ENCODE data around the gene RPL22. TPM values are rescaled to one million over a fixed set of nuclear protein-coding genes. Genes with fewer than 3 reads are reported as not detected.
"Not testable (repeated sequence)": the region's sequence is repeated elsewhere in the genome, so short reads cannot be mapped to it uniquely, and the experiment has no call there.

RPL22 gene
- total RNA-seq, 1 donor from 2014 or later: 318 TPM

DNA sequence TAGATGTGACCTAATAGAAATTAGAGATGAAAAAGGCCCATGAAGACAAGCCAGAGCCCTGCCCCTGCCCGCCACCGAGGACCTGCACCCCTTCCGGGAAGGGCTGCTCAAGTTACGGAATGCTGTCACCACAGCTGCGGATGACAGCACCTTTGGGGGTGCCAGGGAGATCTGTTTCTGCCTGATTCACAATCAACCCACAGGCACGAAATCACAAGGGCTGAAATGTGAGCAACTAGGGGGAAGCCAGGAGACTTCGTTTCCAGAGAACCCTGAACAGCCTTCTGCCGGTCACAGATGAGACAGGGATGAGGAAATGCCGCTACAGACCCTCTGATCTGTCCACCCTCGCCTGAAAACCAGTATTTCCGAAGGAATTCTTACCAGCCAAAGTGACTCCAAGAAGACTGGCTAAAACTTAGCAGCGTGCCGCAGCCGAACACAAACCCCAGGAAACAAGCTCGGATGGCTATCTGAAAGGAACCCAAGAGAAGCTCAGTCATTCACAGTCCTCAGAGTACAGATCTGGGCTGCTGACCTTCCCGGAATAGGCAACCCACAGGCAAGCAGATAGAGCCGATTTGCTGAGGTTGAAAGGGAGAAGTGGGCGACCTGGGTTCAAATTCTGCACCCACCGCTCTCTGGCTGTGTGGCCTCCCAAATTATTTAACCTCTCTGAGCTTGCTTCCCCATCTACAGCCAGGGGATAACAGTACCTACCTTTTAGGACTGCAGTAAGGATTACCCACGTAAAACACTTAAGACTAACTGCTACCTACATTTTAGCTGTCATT, 35.3 kb upstream of the RPL22 start:
- intact Hi-C loops (cut with micrococcal nuclease): loop anchor here (1.0 to 10.0 kb wide), 4 partner anchors 35 to 550 kb away; partner anchors contain the start of genes CAMTA1, KLHL21, NPHP4 and RPL22

DNA sequence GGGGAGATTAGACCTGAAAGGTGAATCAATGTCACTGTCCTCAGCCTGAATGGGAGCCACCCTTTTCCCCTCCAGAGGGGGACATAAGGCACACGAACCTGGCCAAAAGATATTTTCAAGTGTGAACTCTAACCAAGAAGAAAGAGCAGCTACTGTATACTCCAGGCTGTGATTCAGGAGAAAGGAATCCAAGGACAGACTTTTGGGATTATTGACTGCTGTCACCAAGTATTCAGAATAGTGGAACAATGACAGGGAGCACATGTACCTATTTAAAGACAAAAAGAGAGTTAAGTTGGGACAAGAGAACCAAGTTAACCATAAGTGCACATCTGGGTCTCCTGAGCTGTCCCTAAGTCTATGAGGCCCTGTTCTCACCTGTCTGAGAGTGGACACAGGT, 34.0 kb upstream of the RPL22 start:
- intact Hi-C loops (cut with micrococcal nuclease): loop anchor here (10.0 kb wide), 1 partner anchor 551 kb away; the partner anchor contains the start of gene CAMTA1

DNA sequence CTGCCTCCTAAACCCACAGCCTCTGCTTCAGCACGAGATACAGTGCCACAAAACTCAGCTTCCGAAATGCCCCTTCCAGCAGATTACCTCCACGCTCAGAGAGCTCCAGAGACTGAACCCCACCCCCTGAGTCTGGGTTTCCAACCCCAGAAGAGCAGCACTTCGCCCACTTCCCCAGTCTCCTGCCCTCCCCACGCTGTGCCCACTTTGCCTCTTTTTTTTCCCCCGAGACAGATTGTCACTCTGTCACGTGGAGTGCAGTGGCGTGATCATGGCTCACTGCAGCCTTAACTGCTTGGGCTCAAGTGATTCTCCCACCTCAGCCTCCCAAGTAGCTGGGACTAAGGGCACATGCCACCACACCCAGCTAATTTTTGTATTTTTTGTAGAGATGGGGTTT, 26.3 kb upstream of the RPL22 start:
- intact Hi-C loops (cut with micrococcal nuclease): no loop called here

DNA sequence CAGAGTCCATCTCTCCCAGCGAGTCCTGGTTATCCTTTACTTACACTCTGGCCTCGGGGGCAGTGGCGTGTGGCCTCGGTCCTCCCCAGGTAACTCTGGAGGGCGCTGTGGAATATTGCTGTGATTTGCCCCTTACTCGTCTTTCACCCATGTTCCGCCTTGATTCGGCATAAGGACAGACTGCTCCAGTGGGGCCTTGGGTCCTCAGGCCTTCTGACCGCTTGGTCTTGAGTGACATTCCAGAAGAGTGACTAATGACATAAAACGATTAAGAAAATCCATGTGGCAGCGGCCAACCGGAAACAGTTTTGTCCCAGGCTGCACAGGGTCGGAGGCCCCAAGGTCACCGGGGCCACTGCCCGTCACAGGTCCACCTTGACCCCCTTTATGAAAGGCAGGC, 25.3 kb upstream of the RPL22 start:
- intact Hi-C loops (cut with micrococcal nuclease): no loop called here

DNA sequence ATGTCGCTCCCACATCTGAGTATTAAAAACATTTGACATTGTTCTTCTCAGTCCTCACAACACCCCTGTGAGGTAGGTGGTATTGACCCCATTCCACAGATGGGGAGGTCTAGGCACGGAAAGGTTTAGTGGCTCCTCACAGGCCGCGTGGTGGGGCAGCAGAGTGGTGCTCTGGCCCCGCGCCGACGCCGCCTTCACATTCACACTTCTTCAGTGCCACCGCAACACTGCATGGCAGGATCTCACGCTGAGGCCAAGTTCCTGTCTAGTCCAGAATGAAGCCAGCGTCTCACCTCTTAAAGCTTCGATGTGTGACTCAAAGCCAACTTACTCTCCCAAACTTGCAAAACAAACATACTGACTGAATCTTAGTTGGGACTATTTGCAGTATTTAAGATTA, 24.2 kb upstream of the RPL22 start:
- intact Hi-C loops (cut with micrococcal nuclease): no loop called here

DNA sequence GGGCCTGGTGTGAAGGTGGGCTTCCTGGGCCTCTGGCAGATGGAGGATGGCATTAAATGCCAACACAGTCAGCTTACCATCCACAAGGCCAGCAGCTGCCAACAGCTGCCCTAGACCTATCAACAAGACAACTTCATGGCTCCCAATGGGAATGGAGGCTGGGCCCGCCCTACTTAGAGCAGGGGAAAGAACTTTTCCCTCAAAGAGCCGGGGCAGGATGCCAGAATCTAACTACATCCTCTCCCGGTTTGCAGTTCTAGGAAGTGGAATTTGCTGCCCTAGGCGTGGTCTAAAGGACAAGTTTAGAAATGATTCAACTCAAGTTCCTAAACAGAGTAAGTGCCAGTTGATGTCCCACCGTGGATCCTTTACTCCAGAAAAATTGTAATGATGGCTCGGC, 23.2 kb upstream of the RPL22 start:
- intact Hi-C loops (cut with micrococcal nuclease): no loop called here

DNA sequence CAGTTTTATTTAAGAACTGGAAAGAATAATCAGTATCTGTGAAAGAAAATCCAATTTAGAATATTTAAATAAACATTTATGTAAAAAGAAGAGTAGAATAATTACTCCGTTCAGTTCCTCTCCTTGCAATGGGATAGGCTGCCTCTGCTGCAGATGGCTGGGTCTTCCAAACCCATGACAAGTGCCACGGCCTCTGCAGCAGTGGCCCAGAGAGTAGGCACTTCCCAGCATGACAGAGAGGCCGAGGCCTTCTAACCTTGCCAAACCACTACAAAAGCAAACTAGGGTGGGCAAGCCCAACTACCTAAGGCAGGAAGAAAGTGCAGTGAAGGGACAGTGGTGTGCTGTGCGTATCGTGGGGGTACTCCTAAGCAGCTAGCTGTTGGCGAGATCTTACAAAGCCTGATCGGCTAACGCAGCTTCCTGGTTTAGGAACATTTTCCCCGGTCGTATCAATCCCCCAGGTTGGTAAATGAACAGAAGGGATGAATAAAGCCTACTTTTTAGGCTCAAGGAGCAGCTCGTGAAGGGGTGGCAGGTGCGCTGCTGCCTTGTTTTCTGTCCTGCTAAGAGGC, 21.9 kb upstream of the RPL22 start:
- intact Hi-C loops (cut with micrococcal nuclease): no loop called here

DNA sequence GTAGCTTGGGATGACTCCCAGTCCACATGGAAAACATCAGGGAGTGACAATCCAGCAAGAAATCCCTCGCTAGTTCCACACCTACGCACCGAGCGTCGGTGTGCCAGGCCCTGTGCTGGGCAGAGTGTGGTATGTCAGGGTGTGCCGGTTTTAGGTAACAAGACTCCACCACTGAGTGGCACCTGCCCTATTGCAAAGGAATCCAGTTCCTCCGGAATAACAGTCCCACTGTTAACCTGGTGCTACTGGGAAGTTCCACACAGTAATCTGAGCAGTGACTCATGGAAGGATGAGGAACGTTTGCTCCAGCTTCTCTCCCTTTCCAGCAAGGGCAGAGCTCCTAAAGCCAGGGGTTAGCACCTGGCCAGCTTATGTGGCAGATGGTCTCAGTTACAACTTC, 20.8 kb upstream of the RPL22 start:
- intact Hi-C loops (cut with micrococcal nuclease): no loop called here

DNA sequence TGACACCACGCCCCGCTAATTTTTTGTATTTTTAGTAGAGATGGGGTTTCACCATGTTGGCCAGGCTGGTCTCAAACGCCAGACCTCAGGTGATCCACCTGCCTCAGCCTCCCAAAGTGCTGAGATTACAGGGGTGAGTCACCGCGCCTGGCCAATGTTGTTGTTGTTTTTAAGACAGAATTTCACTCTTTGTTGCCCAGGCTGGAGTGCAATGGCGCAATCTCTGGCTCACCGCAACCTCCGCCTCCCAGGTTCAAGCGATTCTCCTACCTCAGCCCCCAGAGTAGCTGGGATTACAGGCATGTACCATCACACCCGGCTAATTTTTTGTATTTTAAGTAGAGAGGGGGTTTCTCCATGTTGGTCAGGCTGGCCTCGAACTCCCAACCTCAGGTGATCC, 20.2 kb upstream of the RPL22 start:
- intact Hi-C loops (cut with micrococcal nuclease): not testable (repeated sequence)

DNA sequence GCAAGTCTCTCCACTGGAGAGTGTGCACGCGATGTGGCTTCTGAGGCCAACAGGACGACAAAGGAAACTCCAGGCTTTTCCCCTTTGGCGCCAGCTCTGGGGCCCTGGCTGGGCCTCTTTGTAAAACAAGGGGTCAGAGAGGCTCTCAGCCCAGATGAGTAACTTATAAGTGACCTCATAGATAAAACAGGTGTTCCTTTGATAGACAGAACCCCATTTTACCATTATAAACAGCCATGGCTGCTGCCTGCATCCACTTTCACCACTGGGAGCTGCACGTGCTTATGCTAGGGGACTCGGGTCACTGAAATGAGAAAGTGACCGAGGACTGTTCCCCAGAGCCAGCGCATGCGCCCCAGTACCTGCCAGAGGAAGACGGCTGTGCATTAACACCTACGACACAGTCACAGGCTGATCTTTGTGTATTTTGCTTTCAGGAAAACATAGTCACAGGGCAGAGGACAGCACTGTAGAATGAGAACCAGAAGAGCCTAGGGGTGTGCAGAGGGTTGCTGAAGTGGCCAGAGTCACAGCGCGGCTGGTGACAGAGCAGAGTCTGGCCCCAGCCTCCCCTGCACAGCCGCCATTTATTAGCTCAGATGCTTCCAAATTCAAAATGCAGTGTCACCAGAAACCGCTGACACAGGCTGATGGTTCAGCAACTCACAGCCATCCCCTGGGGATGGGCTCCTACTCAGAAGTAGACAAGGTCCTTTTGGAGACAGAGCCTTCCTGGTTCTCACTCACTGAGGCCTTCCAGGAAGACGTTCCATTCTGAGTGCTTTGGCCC, 19.2 kb upstream of the RPL22 start:
- intact Hi-C loops (cut with micrococcal nuclease): no loop called here

DNA sequence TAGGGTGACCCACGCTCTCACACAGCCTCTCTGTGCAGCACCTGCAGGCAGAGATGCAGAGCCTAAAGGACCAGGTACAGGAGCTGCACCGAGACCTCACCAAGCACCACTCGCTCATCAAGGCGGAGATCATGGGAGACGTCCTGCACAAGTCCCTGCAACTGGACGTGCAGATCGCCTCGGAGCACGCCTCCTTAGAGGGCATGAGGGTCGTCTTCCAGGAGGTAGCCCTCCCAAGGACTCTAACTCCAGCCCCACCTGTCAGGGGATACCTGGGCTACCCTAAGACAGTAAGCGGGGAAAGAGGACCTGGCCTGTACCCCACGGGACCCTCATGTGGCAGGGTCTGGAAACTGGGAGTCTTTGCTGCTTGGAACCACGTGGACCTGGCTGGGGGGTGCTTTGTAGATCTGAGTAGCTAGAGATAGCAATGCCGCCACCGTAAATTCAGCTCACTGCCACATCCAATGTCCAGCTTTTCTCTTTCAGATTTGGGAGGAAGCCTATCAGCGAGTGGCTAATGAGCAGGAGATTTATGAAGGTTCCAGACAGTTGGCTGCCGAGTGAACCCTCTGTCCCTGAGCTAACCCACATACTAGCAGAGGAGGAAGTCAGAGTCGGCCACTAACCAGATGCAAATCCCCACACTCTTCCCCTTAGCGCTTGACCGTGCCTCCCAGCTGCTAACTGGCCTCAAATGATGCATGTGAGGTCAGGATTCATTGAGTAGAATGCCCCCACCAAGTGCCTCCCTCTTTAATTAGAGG, 13.0 kb upstream of the RPL22 start:
- intact Hi-C loops (cut with micrococcal nuclease): no loop called here

DNA sequence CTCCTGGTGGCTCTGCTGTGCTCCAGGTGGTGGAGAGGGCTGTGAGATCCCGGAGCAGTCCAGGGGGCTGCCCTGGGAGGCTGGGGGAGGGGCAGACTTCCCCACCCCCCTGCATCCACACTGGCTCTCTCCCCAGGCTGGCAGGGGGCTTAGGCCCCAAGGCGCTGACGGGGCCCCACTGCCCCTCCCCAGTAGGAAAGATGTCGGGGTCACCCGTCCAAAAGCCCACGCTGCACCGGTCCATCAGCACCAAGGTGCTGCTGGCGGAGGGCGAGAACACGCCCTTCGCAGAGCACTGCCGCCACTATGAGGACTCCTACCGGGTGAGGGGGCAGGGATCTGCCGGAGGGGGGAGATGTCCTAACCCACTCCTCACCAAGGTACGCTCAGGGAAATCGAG, 12.3 kb upstream of the RPL22 start:
- intact Hi-C loops (cut with micrococcal nuclease): no loop called here

DNA sequence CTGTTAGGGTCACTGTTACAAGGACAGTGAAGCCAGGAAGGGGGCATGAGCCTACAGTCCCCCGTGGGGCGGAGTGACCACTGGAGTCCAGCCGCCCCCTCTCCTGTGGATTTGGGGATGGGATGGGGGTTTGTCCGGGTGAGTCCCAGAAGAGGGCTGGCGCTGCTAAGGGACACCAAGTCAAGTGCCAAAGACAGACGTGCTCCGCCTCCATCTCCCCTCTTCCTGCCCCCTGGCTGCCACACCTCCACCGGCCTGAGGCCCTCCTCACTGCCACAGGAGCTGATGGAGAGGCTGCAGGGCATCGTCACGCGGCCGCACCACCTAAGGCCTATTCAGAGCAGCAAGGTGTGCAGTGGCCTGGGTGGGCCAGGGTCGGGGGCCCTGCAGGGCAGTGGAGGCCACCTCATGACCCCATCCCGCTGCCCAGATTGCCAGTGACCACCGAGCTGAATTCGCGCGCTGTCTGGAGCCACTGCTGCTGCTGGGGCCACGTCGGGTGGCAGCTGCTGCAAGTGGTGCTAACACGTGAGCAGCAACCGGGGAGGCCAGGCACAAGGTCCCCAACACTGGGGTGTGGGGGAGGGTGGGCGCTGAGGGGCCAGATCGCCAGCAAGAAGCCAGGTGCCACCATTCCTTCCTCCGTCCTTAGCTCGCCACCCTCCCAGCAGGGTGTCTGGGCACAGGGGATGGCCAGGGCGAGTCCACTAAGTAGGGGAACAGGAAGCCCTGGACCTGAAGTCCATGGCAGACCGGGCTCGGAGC, 11.4 kb upstream of the RPL22 start:
- intact Hi-C loops (cut with micrococcal nuclease): no loop called here

DNA sequence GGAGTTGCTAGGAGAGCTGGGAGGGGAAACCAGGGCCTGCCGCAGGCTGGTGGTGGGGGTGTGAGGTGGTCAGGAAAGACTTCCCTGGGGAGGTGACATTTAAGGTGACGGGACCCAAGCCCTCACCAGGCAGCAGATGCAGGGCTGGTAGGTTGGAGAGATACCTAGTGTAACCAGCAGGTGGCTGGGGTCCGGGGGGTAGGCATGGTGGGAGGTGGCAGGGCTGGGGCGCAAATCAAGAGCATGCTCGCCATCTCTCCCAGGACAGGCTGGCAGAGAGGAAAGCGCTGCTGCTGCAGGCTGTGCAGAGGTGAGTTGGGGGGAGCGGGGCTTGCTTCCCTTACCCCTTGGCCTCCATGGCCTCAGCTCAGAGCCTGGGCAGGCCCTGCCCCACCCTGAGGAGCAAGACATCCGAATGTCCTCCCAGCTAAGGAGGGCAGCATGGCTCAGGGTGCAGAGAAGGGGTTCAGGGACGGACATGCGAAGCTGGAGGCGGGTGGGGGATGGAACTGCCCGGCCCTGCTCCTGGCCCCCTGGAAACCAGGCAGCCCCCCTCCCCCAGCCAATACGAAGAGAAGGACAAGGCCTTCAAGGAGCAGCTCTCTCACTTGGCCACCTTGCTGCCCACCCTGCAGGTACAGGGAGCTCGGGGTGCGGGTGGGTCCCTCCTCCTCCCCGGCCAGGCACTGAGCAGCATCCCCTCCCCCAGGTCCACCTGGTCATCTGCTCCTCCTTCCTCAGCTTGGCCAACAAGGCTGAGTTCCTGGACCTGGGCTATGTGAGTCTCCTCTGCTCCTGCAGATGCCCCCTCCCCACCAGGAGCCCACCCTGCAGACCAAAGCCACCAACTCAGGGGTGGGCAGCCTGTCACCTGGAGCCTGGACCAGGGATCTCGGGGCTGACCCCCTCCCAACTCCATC, 10.5 kb upstream of the RPL22 start:
- intact Hi-C loops (cut with micrococcal nuclease): loop anchor here (1.0 to 5.0 kb wide), 2 partner anchors 11 to 252 kb away; partner anchors contain the start of gene RPL22

DNA sequence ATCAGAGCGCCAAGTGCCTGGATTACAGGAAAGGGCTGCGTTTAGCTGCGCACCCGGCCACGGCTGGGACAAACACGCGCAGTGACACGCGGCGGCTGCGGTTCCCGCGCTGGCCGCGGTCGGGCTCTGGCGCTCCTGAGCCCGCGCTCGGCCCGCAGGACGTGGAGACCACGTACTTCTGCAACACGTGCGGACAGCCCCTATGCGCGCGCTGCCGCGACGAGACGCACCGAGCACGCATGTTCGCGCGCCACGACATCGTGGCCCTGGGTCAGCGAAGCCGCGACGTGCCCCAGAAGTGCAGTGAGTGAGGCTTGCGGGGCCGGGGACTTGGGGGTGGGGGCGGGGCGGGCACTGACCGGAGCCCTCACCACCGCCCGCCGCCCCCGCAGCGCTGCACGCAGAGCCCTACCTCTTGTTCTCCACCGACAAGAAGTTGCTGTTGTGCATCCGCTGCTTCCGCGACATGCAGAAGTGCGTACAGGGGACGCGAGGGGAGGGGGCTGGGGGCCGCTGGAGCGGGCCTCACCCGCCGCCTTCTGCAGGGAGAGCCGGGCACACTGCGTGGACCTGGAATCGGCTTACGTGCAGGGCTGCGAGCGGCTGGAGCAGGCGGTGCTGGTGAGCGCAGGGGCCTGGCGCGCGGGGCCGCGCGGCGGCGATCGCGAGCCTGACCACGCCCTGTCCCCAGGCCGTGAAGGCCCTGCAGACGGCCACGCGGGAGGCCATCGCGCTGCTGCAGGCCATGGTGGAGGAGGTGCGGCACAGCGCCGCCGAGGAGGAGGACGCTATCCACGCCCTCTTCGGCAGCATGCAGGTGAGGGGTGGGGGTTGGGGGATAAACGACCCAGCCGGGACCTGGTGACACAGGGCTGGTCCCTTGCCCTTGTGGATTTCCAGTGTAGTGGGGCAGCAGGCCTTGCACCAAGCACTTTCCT, 9.6 kb upstream of the RPL22 start:
- intact Hi-C loops (cut with micrococcal nuclease): loop anchor here (1.0 to 5.0 kb wide), 2 partner anchors 10 to 253 kb away; partner anchors contain the start of gene RPL22

DNA sequence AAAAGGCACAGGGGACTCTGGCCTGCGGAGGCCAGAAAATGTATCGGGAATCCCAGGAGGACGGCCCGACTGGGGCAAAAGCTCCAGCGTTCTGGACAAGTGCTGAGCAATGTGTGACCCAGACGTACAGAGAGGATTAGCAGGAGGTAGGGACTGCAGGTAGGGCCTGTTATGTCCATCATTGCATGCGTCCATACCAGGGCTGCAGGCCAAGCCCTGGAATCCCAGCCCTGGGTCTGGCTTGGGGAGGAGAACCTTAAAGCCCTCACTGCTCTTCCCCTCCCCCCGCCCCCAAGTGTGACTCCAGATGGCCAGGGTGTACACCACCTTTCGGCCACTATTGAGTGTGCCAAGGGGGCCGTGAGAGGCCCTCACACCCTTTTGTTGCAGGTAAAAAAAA, 8.5 kb upstream of the RPL22 start:
- intact Hi-C loops (cut with micrococcal nuclease): loop anchor here (2.0 to 5.0 kb wide), 2 partner anchors 254 to 347 kb away; partner anchors contain the start of genes NOL9 and TAS1R1

DNA sequence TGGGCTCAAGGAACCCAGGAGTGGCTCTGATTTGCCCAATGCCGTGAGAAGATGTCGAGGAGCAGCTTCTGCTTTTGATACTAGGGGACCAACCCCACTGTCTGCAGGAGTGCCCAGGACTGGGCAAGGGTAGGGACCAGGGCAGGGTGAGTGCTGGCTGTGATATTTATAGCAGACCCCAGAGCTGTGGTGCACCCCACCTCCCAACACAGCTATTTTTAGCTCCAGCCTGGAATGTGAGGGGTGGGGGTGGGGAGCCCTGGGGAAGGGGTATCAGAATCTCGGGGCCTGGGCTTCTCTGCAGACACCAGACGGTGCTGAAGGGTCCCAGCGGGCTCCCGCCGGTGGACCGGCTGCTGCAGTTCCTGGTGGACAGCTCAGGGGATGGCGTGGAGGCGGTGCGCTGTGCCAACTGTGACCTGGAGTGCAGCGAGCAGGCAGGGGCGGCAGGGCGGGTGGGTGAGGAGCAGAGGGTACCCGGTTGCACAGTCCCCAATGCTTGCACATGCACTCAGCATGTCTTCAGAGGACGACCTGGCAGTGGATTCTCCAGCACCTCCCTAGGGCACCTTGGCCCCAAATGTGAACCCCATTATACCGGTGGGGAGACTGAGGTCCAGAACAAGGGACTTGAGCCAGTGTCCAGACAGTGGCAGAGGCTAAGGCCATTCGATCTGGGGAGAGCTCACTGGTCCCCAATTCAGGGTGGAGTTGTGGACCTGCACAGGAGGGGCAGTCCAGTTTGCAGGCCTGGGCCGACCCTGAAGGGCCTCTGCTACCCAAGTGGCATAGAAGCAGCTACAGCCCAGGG, 7.9 kb upstream of the RPL22 start:
- intact Hi-C loops (cut with micrococcal nuclease): loop anchor here (2.0 to 5.0 kb wide), 2 partner anchors 255 to 348 kb away; partner anchors contain the start of genes NOL9 and TAS1R1

Measured in T-helper 1 cell treated with Interleukin-12 subunit alpha and Interleukin-12 subunit beta and Interleukin-4 antibody, amounts not matched to agents 30 ng/mL and 1 ng/mL, for 36 hours (primary cell).